Right lobe of liver (tissue), 6 donors: Measurements from ENCODE around the gene NLRP5. TPM values are rescaled to one million over a fixed set of nuclear protein-coding genes. Genes with fewer than 3 reads are reported as not detected.
A peak's percentile ranks its signal among the peaks of the same experiment; 100 is the strongest.

Source experiments
- ATAC-seq, 4 donors: fragments of 200-7000 bp; cut with Tn5 transposase; one replicate each; pipeline ENCODE4 v1.9.1; 2020; ENCODE audit warnings: mild to moderate bottlenecking in 4 of 4, moderate library complexity in 4 of 4
- DNase-seq, 3 donors: peaks; one replicate each; pipeline ENCODE4 v3.0.0-alpha.2; 2020
- H3K27ac ChIP-seq, 3 donors: fragments of 200-600 bp; one replicate each; pipeline ENCODE4 v1.8.0; 2022
- H3K27me3 ChIP-seq, 2 donors: fragments of 200-600 bp; one replicate each; pipeline ENCODE4 v1.8.0; 2022
- H3K36me3 ChIP-seq, 4 donors: fragments of 200-600 bp; sonication (generic) in 1 of 4; one replicate each; pipeline versions ENCODE4 v1.5.1 to v1.8.0; 2017 to 2022; ENCODE audit warnings: control low read depth in 1 of 4
- H3K4me1 ChIP-seq, 4 donors: fragments of 200-600 bp; sonication (generic) in 1 of 4; one replicate each; pipeline versions ENCODE4 v1.5.1 to v1.8.0; 2017 to 2022; ENCODE audit warnings: control low read depth in 1 of 4
- H3K4me3 ChIP-seq, 3 donors: fragments of 200-600 bp; one replicate each; pipeline ENCODE4 v1.8.0; 2022
- H3K9me3 ChIP-seq, 4 donors: fragments of 200-600 bp; sonication (generic) in 1 of 4; one replicate each; pipeline versions ENCODE4 v1.5.1 to v1.8.0; 2017 to 2022; ENCODE audit warnings: control low read depth in 1 of 4
- POLR2A ChIP-seq: fragments of 450-650 bp; IDR thresholded peaks from one replicate; pipeline ENCODE4 v1.6.1; 2017; ENCODE audit warnings: antibody characterized with exemption, mild to moderate bottlenecking
- WGBS: methylation state at CpG from one replicate; pipeline ENCODE4 v1.1.6; 2018; ENCODE audit warnings: low coverage, low lambda C conversion rate; ENCODE audit not compliant: insufficient coverage; ENCODE audit errors: missing lambda C conversion rate; 5-methylcytosine and 5-hydroxymethylcytosine counted together
- intact Hi-C, 2 donors: fragments of 100-400 bp; cut with DNase I; formaldehyde crosslinking; loops; one replicate each; pipeline versions ENCODE4 v1.11.2 to v1.14.1; 2022
- total RNA-seq, 6 experiments: library from RNA; depleted of rRNA in 2 of 6; stranded (reverse); fragments of >200 nt in 2 of 6; fragmentation: NEBNext Ultra II Directional in 3 of 6; extraction: Animal tissue kit (Norgen Biotek cat#: 25700) in 3 of 6; gene quantifications; one replicate each; pipeline versions ENCODE4 v1.1.0 to v1.2.4, GENCODE V29; 2016 to 2023
- TF ChIP-seq, protein P1 (sequence below), 4 donors: fragments of 200-600 bp in 3 of 4; fragments of 450-650 bp in 1 of 4; IDR thresholded peaks; one replicate each; pipeline versions ENCODE4 v1.5.1 to v1.8.0; 2016 to 2022; ENCODE audit warnings: antibody characterized with exemption in 4 of 4, mild to moderate bottlenecking in 2 of 4
- donor health status: DM: no; HTN: yes; CAD: no.
- donor health status: DM: no; HTN: no; CAD: no.
- donor health status: DM: no; HTN: no; CAD: no.
- donor health status: DM: no; HTN: yes; CAD: no.
- donor health status: DM: no; HTN: yes; CAD: no.

The NLRP5 gene
- total RNA-seq, 6 experiments from 2014 or later: not detected

DNA sequence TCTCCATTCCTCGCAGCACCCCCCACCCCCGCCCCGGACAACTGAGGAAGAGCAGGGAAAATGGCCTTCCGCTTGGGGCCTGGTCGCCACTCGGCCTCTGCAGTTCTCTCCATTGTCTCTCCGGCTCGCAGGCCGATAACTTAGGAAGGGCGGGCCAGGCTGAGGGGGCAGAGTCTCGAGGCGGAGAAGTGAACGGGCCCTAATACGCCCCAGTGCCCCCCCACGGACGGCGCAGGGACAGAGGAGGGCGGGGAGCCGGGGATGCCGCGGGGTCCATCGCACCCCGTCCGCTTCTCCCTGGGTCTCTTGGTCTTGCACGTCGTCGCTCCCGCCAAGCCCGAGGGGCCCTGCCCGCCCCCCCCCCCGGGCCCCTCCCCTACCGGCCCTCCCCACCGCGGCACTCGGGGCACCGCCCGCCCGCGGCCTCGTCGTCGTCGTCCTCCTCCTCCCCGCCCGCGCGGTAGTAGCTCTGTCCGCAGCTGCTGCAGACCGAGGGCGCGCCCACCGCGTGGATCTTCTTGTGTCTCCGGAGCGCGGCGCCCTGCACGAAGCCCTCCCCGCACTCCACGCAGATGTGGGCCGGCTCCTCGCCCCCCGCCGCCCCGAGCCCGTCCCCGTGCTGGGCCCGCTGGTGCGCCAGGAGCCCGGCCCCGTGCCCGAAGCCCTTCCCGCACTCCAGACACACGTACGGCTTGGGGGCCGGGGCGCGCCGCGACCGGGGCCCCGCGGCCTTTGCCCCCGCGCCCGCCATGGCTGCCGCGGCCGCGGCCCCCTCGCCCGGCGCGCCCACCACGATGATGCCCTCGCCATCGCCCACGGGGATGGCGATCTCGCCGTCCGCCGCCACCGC lies 101.3 kb downstream of the NLRP5 start:
- no peak overlapping the region for H3K4me3 ChIP-seq
- TF ChIP-seq, protein P1, sequence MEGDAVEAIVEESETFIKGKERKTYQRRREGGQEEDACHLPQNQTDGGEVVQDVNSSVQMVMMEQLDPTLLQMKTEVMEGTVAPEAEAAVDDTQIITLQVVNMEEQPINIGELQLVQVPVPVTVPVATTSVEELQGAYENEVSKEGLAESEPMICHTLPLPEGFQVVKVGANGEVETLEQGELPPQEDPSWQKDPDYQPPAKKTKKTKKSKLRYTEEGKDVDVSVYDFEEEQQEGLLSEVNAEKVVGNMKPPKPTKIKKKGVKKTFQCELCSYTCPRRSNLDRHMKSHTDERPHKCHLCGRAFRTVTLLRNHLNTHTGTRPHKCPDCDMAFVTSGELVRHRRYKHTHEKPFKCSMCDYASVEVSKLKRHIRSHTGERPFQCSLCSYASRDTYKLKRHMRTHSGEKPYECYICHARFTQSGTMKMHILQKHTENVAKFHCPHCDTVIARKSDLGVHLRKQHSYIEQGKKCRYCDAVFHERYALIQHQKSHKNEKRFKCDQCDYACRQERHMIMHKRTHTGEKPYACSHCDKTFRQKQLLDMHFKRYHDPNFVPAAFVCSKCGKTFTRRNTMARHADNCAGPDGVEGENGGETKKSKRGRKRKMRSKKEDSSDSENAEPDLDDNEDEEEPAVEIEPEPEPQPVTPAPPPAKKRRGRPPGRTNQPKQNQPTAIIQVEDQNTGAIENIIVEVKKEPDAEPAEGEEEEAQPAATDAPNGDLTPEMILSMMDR (IDR thresholded peaks at IDR 0.05): no peak
- no peak for TF ChIP-seq POLR2A
- H3K27me3 ChIP-seq: no peaks in the 10 kb centered on the region
- no peaks in the 10 kb centered on the region for H3K9me3 ChIP-seq
- DNase-seq: peak in 1 of 3 donors; percentile 50
- H3K4me1 ChIP-seq: no peaks in the 10 kb centered on the region
- peaks cover 0 to 17% (median 4%) of the 10 kb centered on the region in 4 donors for H3K36me3 ChIP-seq
- H3K27ac ChIP-seq: no peak overlapping the region
- WGBS: 90% methylated on average over 18 of the region's 104 CpGs
- intact Hi-C loops: loop anchor here in 1 of 2 donors (10.0 kb wide), 1 partner anchor 237 kb away; no protein-coding TSS in a partner anchor
- ATAC-seq: peak in 1 of 4 donors; percentile 19

DNA sequence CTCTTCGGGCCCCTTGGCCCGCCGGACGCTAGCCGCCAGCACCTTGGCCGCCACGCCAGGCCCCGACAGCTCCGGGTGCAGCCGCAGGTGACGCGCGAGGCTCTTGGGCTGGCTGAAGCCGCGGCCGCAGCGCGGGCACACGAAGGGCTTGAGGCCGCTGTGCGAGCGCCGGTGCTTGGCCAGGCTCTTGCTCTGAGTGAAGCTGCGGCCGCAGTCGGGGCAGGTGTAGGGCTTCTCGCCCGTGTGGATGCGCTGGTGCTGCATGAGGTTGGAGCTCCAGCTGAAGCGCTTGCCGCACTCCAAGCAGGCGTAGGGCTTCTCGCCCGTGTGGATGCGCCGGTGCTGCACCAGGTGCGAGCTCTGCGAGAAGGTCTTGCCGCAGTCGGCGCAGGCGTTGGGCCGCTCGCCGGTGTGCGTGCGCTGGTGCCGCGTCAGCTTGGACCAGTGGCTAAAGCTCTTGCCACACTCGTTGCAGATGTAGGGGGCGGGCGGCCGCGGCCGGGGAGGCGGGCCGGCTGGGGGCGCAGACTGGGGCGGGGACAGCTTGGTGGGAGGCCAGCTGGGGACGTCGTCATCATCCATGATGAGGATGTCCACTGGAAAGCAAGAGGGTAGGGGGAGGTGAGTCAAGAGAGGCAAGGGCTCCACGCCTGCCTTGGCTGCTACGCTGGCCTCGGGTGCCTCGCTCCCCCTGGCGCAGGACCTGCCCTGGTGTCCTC lies 102.1 kb downstream of the NLRP5 start:
- DNase-seq: no peak
- Histone ChIP-seq H3K4me3 (no peak overlapping the region), H3K36me3 (peaks cover 0 to 17% (median 7%) of the 10 kb centered on the region in 4 donors), H3K27me3 (no peaks in the 10 kb centered on the region), H3K27ac (no peak overlapping the region), H3K9me3 (no peaks in the 10 kb centered on the region), H3K4me1 (no peaks in the 10 kb centered on the region)
- no peak for TF ChIP-seq POLR2A
- TF ChIP-seq, protein P1 (IDR thresholded peaks at IDR 0.05): no peak
- ATAC-seq: no peak
- intact Hi-C loops: loop anchor here in 1 of 2 donors (10.0 kb wide), 1 partner anchor 236 kb away; no protein-coding TSS in a partner anchor
- 97% methylated on average over 14 of the region's 66 CpGs for WGBS

DNA sequence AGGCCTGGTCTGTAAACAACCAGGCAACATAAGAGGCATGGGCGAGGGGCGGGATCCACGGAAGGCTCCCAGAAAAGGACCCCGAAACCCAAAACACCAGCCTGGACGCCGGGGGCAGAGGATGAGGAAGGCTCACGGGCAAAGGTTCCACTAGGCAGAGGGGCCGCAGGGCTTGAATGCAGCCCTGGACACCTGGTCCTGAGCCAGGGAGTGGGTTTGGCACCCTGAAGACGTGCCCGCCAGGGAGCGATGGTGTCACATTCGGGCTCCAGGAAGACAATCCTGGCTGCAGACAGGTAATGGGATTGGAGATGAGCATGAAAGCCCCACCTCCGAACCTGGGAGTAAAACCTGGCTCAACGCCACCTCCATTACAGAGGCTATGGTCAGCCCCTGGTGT lies 102.8 kb downstream of the NLRP5 start:
- DNase-seq (no peak), ATAC-seq (no peak)
- TF ChIP-seq, protein P1 (IDR thresholded peaks at IDR 0.05): no peak
- TF ChIP-seq POLR2A: no peak
- intact Hi-C loops: loop anchor here in 1 of 2 donors (10.0 kb wide), 1 partner anchor 235 kb away; no protein-coding TSS in a partner anchor
- WGBS: 57% methylated on average over 1 of the region's 14 CpGs
- Histone ChIP-seq H3K4me3 (no peak overlapping the region), H3K36me3 (peaks cover 0 to 17% (median 7%) of the 10 kb centered on the region in 4 donors), H3K27ac (no peak overlapping the region), H3K4me1 (no peaks in the 10 kb centered on the region), H3K27me3 (no peaks in the 10 kb centered on the region), H3K9me3 (no peaks in the 10 kb centered on the region)

DNA sequence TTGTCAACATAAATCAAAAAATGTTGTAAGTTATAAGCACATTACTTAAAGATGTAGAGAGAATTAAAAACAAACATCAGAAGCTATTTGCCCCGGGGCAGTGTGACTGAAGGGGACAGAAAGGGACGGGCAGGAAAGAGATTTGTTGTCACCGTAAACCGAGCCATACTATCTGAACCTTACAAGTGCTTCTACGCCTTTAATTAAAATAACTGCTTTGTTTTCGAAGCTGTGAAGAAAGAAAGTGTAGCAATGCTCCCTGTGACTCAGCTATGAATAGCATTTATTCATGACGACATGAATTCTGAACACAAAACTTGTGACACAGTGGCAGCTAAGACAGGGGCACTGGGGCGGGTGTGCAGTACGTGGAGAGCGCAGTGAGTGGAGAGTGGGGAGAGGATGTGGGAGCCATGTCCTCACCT lies 104.5 kb downstream of the NLRP5 start:
- intact Hi-C loops: no loop called here
- no peak overlapping the region for H3K4me3 ChIP-seq
- 82% methylated on average over 10 of the region's 10 CpGs for WGBS
- TF ChIP-seq, protein P1 (IDR thresholded peaks at IDR 0.05): no peak
- no peak for TF ChIP-seq POLR2A
- peaks cover 0 to 17% (median 7%) of the 10 kb centered on the region in 4 donors for H3K36me3 ChIP-seq
- no peaks in the 10 kb centered on the region for H3K9me3 ChIP-seq
- H3K27ac ChIP-seq: no peak overlapping the region
- no peaks in the 10 kb centered on the region for H3K4me1 ChIP-seq
- DNase-seq (peak in 1 of 3 donors; percentile 10), ATAC-seq (no peak)
- H3K27me3 ChIP-seq: no peaks in the 10 kb centered on the region
